ENCODE results near the gene CCDC184.
"Not testable (repeated sequence)": the region's sequence is repeated elsewhere in the genome, so short reads cannot be mapped to it uniquely, and the experiment has no call there.

The CCDC184 gene

DNA sequence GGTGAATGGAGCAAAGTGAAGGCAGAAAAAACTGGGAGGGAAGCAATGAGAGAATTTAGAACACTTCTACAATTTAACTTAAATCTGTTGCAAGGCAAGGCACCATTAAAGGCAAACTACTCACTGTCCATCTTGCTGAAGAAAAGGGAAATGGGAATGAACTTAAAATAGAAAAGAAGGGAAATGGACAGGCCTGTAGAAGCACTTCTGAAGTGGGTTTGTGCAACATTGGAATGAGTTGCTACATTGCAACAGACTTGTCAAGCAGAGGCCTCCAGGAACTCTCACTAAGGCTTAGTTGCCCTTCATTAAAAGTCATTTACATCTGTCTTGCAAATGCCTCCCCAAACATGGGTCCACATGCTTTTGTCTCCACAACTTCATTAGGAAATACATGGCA is 33.3 kb downstream of the CCDC184 start:
- DNase-seq = no peak

DNA sequence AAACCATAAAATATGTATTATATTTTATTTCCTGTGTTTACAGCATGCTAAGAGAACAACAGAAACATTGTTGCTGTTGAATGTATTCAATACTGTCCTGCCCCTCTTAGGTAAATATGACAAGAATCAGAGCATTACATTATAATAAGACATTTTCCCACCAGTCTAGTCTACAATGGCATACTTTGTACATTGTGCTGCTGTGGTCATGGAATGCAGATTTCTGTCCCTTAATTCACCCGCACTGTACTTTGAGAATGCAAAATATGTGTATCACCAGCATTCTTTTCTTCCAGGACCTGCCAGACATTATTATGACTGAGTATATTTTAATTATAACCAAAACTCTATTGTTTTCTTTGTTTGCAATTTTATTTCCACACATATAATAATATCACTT is 36.2 kb downstream of the CCDC184 start:
- DNase-seq = no peak

DNA sequence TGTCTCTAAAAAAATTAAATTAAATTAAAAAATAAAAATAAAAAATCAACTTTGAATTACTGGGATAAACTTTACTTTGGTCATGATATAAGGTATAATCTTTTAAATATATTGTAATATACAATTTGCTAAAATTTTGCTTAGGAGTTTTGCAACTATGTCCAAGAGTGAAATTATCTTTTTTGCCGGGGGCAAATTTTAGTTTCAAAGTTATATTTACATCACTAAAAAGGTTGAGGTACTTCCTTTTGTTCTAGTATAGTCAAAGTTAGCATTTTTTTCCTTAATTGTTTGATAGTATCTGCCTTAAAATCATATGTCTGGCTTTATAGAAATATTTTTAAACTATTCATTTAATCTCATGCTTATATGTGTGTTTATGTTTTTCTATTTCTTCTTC is 37.3 kb downstream of the CCDC184 start:
- DNase-seq = no peak

DNA sequence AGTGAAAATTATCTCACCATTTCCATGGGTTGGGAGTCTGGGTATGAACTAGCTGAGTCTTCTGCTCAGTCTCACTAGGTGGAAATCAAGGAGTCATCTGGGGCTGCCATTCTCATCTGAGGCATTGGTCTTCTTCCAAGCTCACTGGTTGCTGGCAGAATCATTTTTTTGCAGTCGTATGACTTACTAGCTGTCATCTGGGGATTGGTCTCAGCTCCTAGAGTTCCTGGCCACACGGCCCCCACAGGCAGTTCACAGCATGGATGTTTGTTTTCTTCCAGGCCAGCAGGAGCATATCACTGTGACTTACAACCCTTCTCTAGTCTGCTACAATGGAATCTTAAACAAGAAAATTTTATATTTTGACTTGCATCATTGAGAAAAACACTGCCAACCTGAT is 38.2 kb downstream of the CCDC184 start:
- no peak for DNase-seq

DNA sequence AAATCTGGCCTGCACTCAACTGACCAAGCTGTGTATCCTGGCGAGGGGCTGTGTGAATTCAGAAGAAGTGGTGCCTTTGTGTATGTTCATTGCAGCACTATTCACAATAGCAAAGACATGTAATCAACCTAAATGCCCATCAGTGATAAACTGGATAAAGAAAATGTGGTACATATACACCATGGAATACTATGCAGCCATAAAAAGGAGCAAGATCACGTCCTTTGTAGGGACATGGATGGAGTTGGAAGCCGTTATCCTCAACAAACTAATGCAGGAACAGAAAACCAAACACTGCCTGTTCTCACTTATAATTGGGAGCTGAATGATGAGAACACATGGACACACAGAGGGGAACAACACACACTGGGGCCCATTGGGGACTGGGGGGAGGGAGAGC is 41.1 kb downstream of the CCDC184 start:
- not testable (repeated sequence) for DNase-seq

DNA sequence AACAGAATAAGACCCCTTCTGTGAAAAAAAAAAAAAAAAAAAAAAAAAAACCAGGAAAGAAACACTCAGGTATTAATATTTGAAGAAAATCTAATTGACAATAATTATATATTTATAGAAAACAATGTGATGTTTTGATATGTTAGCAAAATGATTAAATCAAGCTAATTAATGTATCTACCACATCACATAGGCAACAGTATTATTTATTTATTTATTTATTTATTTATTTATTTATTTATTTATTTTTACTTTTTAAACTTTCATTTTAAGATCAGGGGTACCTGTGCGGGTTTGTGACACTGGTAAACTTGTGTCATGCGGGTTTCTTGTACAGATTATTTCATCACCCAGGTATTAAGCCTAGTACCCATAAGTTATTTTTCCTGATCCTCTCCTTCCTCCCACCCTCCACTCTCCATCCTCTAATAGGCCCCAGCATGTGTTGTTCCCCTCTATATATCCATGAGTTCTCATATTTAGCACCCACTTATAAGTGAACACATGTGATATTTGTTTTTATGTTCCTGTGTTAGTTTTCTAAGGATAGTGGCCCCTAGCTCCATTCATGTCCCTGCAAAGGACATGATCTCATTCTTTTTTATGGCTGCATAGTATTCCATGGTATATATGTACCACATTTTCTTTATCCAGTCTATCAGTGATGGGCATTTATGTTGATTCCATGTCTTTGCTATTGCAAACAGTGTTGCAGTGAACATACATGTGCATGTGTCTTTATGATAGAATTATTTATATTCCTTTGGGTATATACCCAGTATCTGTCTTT is 47.9 kb downstream of the CCDC184 start:
- not testable (repeated sequence) for DNase-seq

All from activated CD4-positive, alpha-beta T cell treated with anti-CD3 and anti-CD28 coated beads, Interleukin-2, amount 50 U/mL, for 1 hour (primary cell).